ENCODE measurements around the gene MASP1. TPM values are rescaled to one million over a fixed set of nuclear protein-coding genes. Genes with fewer than 3 reads are reported as not detected.

Gene MASP1
- total RNA-seq, 1 experiment from 2014 or later = 1.0 TPM

GRCh38 chr3:187323091-187323490 lies 31.6 kb upstream of the MASP1 start:
- no peaks in the 10 kb centered on the region for H3K9me3 Mint-ChIP-seq
- H3K14ac ChIP-seq (ENCODE audit: insufficient read depth, low read length) = no peak overlapping the region
- no peak overlapping the region for H4K91ac ChIP-seq (ENCODE audit: insufficient read length, low read depth, low read length)
- H3K27ac Mint-ChIP-seq = no peak overlapping the region
- no peak overlapping the region for H3K4me3 Mint-ChIP-seq
- H3K23ac ChIP-seq (ENCODE audit: insufficient read length, low read depth, low read length) = no peak overlapping the region
- no peaks in the 10 kb centered on the region for H3K9me3 ChIP-seq (ENCODE audit: control insufficient read depth, low read depth, low read length)
- H3K79me2 ChIP-seq (ENCODE audit: insufficient read depth, low read length) = no peaks in the 10 kb centered on the region
- H4K8ac ChIP-seq (replicated peaks; ENCODE audit: insufficient read length, low read depth, low read length) = no peak overlapping the region
- TF ChIP-seq CTCF (conservative IDR thresholded peaks at IDR 0.05) = no peak
- H3K4ac ChIP-seq (ENCODE audit: low read depth, low read length) = no peak overlapping the region
- no peak overlapping the region for H3K4me2 ChIP-seq (ENCODE audit: insufficient read depth, insufficient read length, low read length)
- no peak for DNase-seq
- H2BK20ac ChIP-seq (ENCODE audit: low read depth, low read length, poor library complexity, severe bottlenecking) = no peak overlapping the region
- H3K23me2 ChIP-seq (ENCODE audit: insufficient read length, low read depth, low read length, poor library complexity, severe bottlenecking) = no peaks in the 10 kb centered on the region
- no peak overlapping the region for H3T11ph ChIP-seq (ENCODE audit: low read length)
- H3K27me3 Mint-ChIP-seq (ENCODE audit: low read depth) = no peaks in the 10 kb centered on the region
- H3K36me3 Mint-ChIP-seq (ENCODE audit: insufficient read depth in 1 of 3, low read depth in 3 of 3) = no peaks in the 10 kb centered on the region; a peak in 1 of 7 replicates
- H2AFZ ChIP-seq (ENCODE audit: low read length) = no peak overlapping the region
- no peak overlapping the region for H2BK5ac ChIP-seq (ENCODE audit: insufficient read length, low read length)
- no peak overlapping the region for H2BK120ac ChIP-seq (ENCODE audit: low read depth, low read length, poor library complexity, severe bottlenecking)
- H2BK15ac ChIP-seq (ENCODE audit: low read depth, low read length) = no peak overlapping the region
- no peak overlapping the region for H3K18ac ChIP-seq (ENCODE audit: insufficient read length, low read depth, low read length)
- no peak overlapping the region for H3K56ac ChIP-seq (ENCODE audit: insufficient read length, low read depth, low read length)
- no peaks in the 10 kb centered on the region for H3K27me3 ChIP-seq (ENCODE audit: insufficient read depth, low read length)
- H3K4me1 Mint-ChIP-seq = peaks cover 9 to 19% of the 10 kb centered on the region in 2 experiments
- H2AK5ac ChIP-seq (ENCODE audit: insufficient read length, low read length) = no peak overlapping the region
- H4K5ac ChIP-seq (ENCODE audit: insufficient read length, low read depth, low read length) = no peak overlapping the region
- peaks cover 4% of the 10 kb centered on the region; the same call in 1 of the 2 replicates for H3K4me1 ChIP-seq (ENCODE audit: insufficient read depth, low read length)
- H2BK12ac ChIP-seq (ENCODE audit: insufficient read length, low read depth, low read length) = no peak overlapping the region
- no peaks in the 10 kb centered on the region for H3K79me1 ChIP-seq (ENCODE audit: insufficient read depth, low read depth, low read length, poor library complexity, severe bottlenecking)
- H4K20me1 ChIP-seq (ENCODE audit: control insufficient read depth, insufficient read depth, insufficient read length) = no peaks in the 10 kb centered on the region
- WGBS (ENCODE audit: extremely low coverage, insufficient read length, low lambda C conversion rate) = no CpG with 5 or more reads among the region's 3 CpGs
- no peak overlapping the region for H3K27ac ChIP-seq (ENCODE audit: insufficient read length, low read depth, low read length)
- no peak overlapping the region for H3K9ac ChIP-seq (ENCODE audit: extremely low read depth, insufficient read length, low read length)

Data from H9 (cell line).